Fibroblast of lung (primary cell): ENCODE measurements around the gene NDST1. TPM values are rescaled to one million over a fixed set of nuclear protein-coding genes. Genes with fewer than 3 reads are reported as not detected.

ENCODE experiments used
- DNase-seq, 2 donors: peaks; one replicate each; pipeline versions ENCODE4 v3.0.0 to v3.0.0-alpha.2; 2010; ENCODE audit warnings: low read depth in 2 of 2
- H2AFZ ChIP-seq: 2 replicates; pipeline ENCODE4 v1.5.1; 2012; ENCODE audit warnings: low read length, control low read depth, inconsistent platforms
- H3K27ac ChIP-seq: 2 replicates; pipeline ENCODE4 v1.5.1; 2011; ENCODE audit warnings: low read length, control low read depth; ENCODE audit not compliant: insufficient read depth
- H3K27me3 ChIP-seq: 2 replicates; pipeline ENCODE4 v1.5.1; 2011; ENCODE audit warnings: mild to moderate bottlenecking, low read length; ENCODE audit not compliant: control insufficient read depth, insufficient read depth
- H3K36me3 ChIP-seq: 2 replicates; pipeline ENCODE4 v1.5.1; 2011; ENCODE audit warnings: low read length; ENCODE audit not compliant: control insufficient read depth, insufficient read depth
- H3K4me1 ChIP-seq: 2 replicates; pipeline ENCODE4 v1.5.1; 2011; ENCODE audit warnings: low read length; ENCODE audit not compliant: control insufficient read depth, insufficient read depth; ENCODE audit errors: extremely low read depth
- H3K4me2 ChIP-seq: 2 replicates; pipeline ENCODE4 v1.5.1; 2011; ENCODE audit warnings: low read length, control low read depth; ENCODE audit not compliant: insufficient read depth; ENCODE audit errors: extremely low read depth
- H3K4me3 ChIP-seq, 4 experiments: fragments of 200-600 bp in 1 of 4; sonication (generic) in 1 of 4; replicated peaks in 1 of 4; 2 replicates each; pipeline ENCODE4 v1.5.1; 2011 to 2016; ENCODE audit warnings: low read length in 4 of 4, low read depth in 3 of 4, mild to moderate bottlenecking in 3 of 4, control low read depth in 2 of 4, inconsistent platforms in 1 of 4, mixed read lengths in 1 of 4; ENCODE audit not compliant: insufficient read depth in 1 of 4; ENCODE audit errors: control extremely low read depth in 1 of 4
- H3K79me2 ChIP-seq: 2 replicates; pipeline ENCODE4 v1.5.1; 2012; ENCODE audit warnings: mild to moderate bottlenecking, low read length, inconsistent platforms; ENCODE audit not compliant: control insufficient read depth, insufficient read depth
- H3K9ac ChIP-seq: 2 replicates; pipeline ENCODE4 v1.5.1; 2011; ENCODE audit warnings: mild to moderate bottlenecking, low read length, control low read depth; ENCODE audit not compliant: insufficient read depth
- H3K9me3 ChIP-seq: 2 replicates; pipeline ENCODE4 v1.5.1; 2012; ENCODE audit warnings: low read depth, low read length; ENCODE audit not compliant: control insufficient read depth, insufficient read depth
- H4K20me1 ChIP-seq: 2 replicates; pipeline ENCODE4 v1.5.1; 2011; ENCODE audit warnings: low read length; ENCODE audit not compliant: control insufficient read depth, insufficient read depth; ENCODE audit errors: extremely low read depth
- EZH2 ChIP-seq: IDR thresholded peaks from 2 replicates; pipeline ENCODE4 v1.5.1; 2012; ENCODE audit warnings: low read length, control low read depth, mild to moderate bottlenecking; ENCODE audit errors: missing control alignments
- polyA plus RNA-seq, 2 donors: library from polyadenylated mRNA; depleted of rRNA in 1 of 2; stranded (reverse) in 1 of 2; unstranded in 1 of 2; fragments of >200 nt; gene quantifications; 2 replicates each; pipeline ENCODE4 v1.2.1, GENCODE V29; 2011 to 2012; ENCODE audit warnings: missing spikeins in 1 of 2
- total RNA-seq: library from RNA; depleted of rRNA; stranded (reverse); fragments of >200 nt; gene quantifications from 2 replicates; pipeline ENCODE4 v1.2.1, GENCODE V29; 2014
- TF ChIP-seq, protein P1 (sequence below), 2 donors: IDR thresholded peaks in 1 of 2; conservative IDR thresholded peaks in 1 of 2; 1 replicate in 1 of 2; 2 replicates in 1 of 2; pipeline ENCODE4 v1.5.1; 2011 to 2012; ENCODE audit warnings: low read length in 2 of 2, control low read depth in 1 of 2, inconsistent platforms in 1 of 2, low read depth in 1 of 2, mild to moderate bottlenecking in 1 of 2

NDST1 gene
- total and polyA plus RNA-seq, 2 donors (not counting 1 experiment from before 2014, with no cell fraction given), result 38.5 to 94.8 TPM

DNA sequence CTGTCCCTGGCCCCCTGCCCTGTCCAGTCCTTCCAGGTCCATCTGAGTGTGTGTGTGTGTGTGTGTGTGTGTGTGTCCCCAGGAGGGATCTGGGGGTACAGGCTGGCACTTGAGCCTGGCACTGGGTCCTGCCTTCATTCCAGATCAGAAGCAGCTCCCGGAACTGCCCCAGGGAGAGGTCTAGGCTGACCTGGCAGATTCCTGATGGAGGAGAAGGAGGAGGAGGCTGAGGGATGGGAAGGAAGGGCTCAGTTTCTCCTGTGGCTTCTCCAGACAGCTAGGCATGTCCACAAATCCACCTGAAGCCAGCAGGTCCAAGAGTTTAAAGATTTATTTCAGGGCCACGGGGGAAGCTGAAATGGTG lies 328 bp downstream of the NDST1 start:
- Histone ChIP-seq H3K4me3 (no peak overlapping the region), H3K79me2 (peaks cover 96% of the 10 kb centered on the region), H3K9ac (no peak overlapping the region), H3K27me3 (no peaks in the 10 kb centered on the region), H2AFZ (no peak overlapping the region), H3K4me2 (no peak overlapping the region), H3K4me1 (peaks cover 41% of the 10 kb centered on the region), H3K27ac (no peak overlapping the region), H3K36me3 (peaks cover 3% of the 10 kb centered on the region), H3K9me3 (no peaks in the 10 kb centered on the region), H4K20me1 (no peaks in the 10 kb centered on the region)
- TF ChIP-seq, protein P1, sequence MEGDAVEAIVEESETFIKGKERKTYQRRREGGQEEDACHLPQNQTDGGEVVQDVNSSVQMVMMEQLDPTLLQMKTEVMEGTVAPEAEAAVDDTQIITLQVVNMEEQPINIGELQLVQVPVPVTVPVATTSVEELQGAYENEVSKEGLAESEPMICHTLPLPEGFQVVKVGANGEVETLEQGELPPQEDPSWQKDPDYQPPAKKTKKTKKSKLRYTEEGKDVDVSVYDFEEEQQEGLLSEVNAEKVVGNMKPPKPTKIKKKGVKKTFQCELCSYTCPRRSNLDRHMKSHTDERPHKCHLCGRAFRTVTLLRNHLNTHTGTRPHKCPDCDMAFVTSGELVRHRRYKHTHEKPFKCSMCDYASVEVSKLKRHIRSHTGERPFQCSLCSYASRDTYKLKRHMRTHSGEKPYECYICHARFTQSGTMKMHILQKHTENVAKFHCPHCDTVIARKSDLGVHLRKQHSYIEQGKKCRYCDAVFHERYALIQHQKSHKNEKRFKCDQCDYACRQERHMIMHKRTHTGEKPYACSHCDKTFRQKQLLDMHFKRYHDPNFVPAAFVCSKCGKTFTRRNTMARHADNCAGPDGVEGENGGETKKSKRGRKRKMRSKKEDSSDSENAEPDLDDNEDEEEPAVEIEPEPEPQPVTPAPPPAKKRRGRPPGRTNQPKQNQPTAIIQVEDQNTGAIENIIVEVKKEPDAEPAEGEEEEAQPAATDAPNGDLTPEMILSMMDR (conservative IDR thresholded peaks at IDR 0.05 in 1 of 2, IDR thresholded peaks at IDR 0.05 in 1 of 2; ENCODE audit: low read depth in 1 of 2, low read length in 2 of 2), result no peak
- no peak for TF ChIP-seq EZH2
- no peak for DNase-seq

DNA sequence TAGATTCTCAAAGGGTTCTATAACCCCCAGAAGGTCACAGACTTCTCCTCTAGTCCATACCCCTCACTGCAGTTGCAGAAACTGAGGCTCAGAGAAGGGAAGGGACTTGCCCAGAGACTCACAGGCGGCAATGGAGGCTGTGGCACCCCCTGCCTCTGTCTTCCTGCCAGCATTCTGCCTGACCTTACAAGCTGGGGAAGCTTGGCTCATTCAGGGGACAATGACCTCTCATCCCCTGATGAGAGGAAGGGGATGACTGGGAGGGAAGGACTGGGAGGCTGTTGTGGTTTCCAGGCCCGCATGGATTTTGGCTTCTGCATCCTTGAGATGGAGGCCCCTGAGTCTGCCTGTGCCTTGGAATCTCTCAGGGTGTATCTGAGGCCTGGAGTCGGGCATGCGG lies 897 bp downstream of the NDST1 start:
- Histone ChIP-seq H3K4me3 (no peak overlapping the region), H3K79me2 (peaks cover 96% of the 10 kb centered on the region), H3K9ac (no peak overlapping the region), H3K9me3 (no peaks in the 10 kb centered on the region), H3K36me3 (peaks cover 3% of the 10 kb centered on the region), H3K4me2 (no peak overlapping the region), H4K20me1 (no peaks in the 10 kb centered on the region), H3K27ac (no peak overlapping the region), H3K27me3 (no peaks in the 10 kb centered on the region), H2AFZ (no peak overlapping the region), H3K4me1 (peaks cover 40% of the 10 kb centered on the region)
- DNase-seq, result no peak
- TF ChIP-seq, protein P1 (conservative IDR thresholded peaks at IDR 0.05 in 1 of 2, IDR thresholded peaks at IDR 0.05 in 1 of 2; ENCODE audit: low read depth in 1 of 2, low read length in 2 of 2), result no peak
- TF ChIP-seq EZH2, result no peak

DNA sequence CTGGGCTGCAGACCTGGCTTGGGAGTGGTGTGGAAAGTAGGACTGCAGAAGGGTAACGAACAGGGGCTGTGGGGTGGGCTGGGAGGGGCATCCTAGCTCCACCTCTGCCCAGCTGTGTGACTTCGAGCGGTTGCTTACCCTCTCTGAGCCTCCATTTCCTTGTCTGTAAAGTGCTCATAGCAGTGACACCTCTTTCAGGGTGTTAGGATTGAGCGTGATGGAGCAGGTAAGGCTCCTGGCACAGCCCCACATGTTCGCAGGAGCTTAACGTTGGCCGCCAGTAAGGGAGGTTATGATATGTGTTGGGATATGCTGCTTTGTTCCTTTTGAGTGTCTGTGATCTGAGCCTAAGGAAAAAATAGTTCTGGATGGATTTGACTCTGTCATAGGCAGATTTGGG lies 2.1 kb downstream of the NDST1 start:
- peaks cover 49% of the 10 kb centered on the region for H3K4me1 ChIP-seq
- H3K36me3 ChIP-seq, result peaks cover 3% of the 10 kb centered on the region
- no peak overlapping the region for H3K9ac ChIP-seq
- peaks cover 93% of the 10 kb centered on the region for H3K79me2 ChIP-seq
- H3K9me3 ChIP-seq, result no peaks in the 10 kb centered on the region
- DNase-seq, result no peak
- no peak overlapping the region for H3K27ac ChIP-seq
- no peak overlapping the region for H3K4me3 ChIP-seq
- no peak overlapping the region for H2AFZ ChIP-seq
- no peak for TF ChIP-seq EZH2
- TF ChIP-seq, protein P1 (conservative IDR thresholded peaks at IDR 0.05 in 1 of 2, IDR thresholded peaks at IDR 0.05 in 1 of 2; ENCODE audit: low read depth in 1 of 2, low read length in 2 of 2), result no peak
- no peaks in the 10 kb centered on the region for H4K20me1 ChIP-seq
- no peaks in the 10 kb centered on the region for H3K27me3 ChIP-seq
- H3K4me2 ChIP-seq, result no peak overlapping the region
